CD4-positive, alpha-beta T cell (primary cell): ENCODE measurements around the gene KCNQ1OT1. TPM values are rescaled to one million over a fixed set of nuclear protein-coding genes. Genes with fewer than 3 reads are reported as not detected.

ENCODE experiments used
- ATAC-seq: fragments of 200-7000 bp; cut with Tn5 transposase; one replicate; pipeline ENCODE4 v1.10.0; 2022; ENCODE audit warnings: mild to moderate bottlenecking; ENCODE audit not compliant: poor library complexity
- CTCF ChIA-PET: fragments of 350-600 bp; sonication (Branson Sonifier 250); formaldehyde crosslinking; loops from one replicate; lab custom pipeline; 2021; ENCODE audit warnings: antibody characterized with exemption, inconsistent platforms; lab: Charles Lee
- POLR2A ChIA-PET: fragments of 350-600 bp; sonication (Branson Sonifier 250); formaldehyde crosslinking; loops from one replicate; lab custom pipeline; 2021; ENCODE audit warnings: antibody characterized with exemption, inconsistent platforms; lab: Charles Lee
- DNase-seq, 14 experiments: peaks; one replicate each; pipeline ENCODE4 v3.0.0-alpha.2; 2013 to 2020; ENCODE audit warnings: mixed read lengths in 2 of 14
- H3K27ac ChIP-seq, 2 donors: one replicate each; pipeline versions ENCODE4 v1.5.1 to v1.7.0; 2013; ENCODE audit warnings: low read length in 2 of 2, low read depth in 1 of 2, mild to moderate bottlenecking in 1 of 2
- H3K27me3 ChIP-seq, 2 experiments: 1 replicate in 1 of 2; 2 replicates in 1 of 2; pipeline versions ENCODE4 v1.6.1 to v1.7.0; 2013; ENCODE audit warnings: low read length in 2 of 2, control low read depth in 1 of 2, mild to moderate bottlenecking in 1 of 2, moderate library complexity in 1 of 2; ENCODE audit not compliant: insufficient read depth in 2 of 2, control insufficient read depth in 1 of 2
- H3K36me3 ChIP-seq: one replicate; pipeline ENCODE4 v1.6.1; 2013; ENCODE audit warnings: low read length, control low read depth; ENCODE audit not compliant: insufficient read depth
- H3K4me1 ChIP-seq: one replicate; pipeline ENCODE4 v1.6.1; 2013; ENCODE audit warnings: low read length, control low read depth; ENCODE audit not compliant: insufficient read depth
- H3K4me3 ChIP-seq: one replicate; pipeline ENCODE4 v1.5.1; 2013; ENCODE audit warnings: mild to moderate bottlenecking, low read length, moderate library complexity
- H3K9me3 ChIP-seq, 2 experiments: 1 replicate in 1 of 2; 2 replicates in 1 of 2; pipeline versions ENCODE4 v1.6.1 to v1.7.0; 2013; ENCODE audit warnings: low read length in 2 of 2, mild to moderate bottlenecking in 2 of 2, control low read depth in 1 of 2, moderate library complexity in 1 of 2; ENCODE audit not compliant: control insufficient read depth in 1 of 2, insufficient read depth in 1 of 2
- H3K27ac Mint-ChIP-seq: one replicate; pipeline ENCODE4 v1.8.0; 2020; ENCODE audit warnings: mixed read lengths
- H3K27me3 Mint-ChIP-seq: one replicate; pipeline ENCODE4 v1.8.0; 2021; ENCODE audit warnings: mixed read lengths
- H3K36me3 Mint-ChIP-seq: one replicate; pipeline ENCODE4 v1.8.0; 2021; ENCODE audit warnings: low read depth, mixed read lengths
- H3K4me1 Mint-ChIP-seq: one replicate; pipeline ENCODE4 v1.8.0; 2021; ENCODE audit warnings: low read depth, mixed read lengths
- H3K4me3 Mint-ChIP-seq: one replicate; pipeline ENCODE4 v1.8.0; 2020; ENCODE audit warnings: mild to moderate bottlenecking, mixed read lengths
- H3K9me3 Mint-ChIP-seq: one replicate; pipeline ENCODE4 v1.8.0; 2020; ENCODE audit warnings: mixed read lengths
- CTCF ChIP-seq: fragments of 200-600 bp; IDR thresholded peaks from one replicate; pipeline ENCODE4 v1.8.0; 2022; ENCODE audit warnings: antibody characterized with exemption, mild to moderate bottlenecking
- intact Hi-C, 2 experiments: fragments of 100-400 bp; cut with DNase I in 1 of 2; cut with micrococcal nuclease in 1 of 2; formaldehyde crosslinking; loops; one replicate each; pipeline versions ENCODE4 v1.15.1 to v1.9.0; 2023 to 2025; cut with DNase I, micrococcal nuclease
- total RNA-seq, 174 experiments: library from RNA in 2 of 174; stranded (reverse) in 2 of 174; gene quantifications; one replicate each; pipeline ENCODE4 v1.2.3 and lab custom pipeline; 2021 to 2026

Gene KCNQ1OT1
- total RNA-seq, 2 experiments from 2014 or later = 0.17 to 0.22 TPM

- Mint-ChIP-seq H3K27ac (no peak overlapping the region), H3K9me3 (no peaks in the 10 kb centered on the region)
- TF ChIP-seq CTCF = no peak
Observed at GRCh38 chr11:2732261-2732939, 32.6 kb upstream of the KCNQ1OT1 start.

GRCh38 chr11:2731130-2732125 is 31.6 kb upstream of the KCNQ1OT1 start:
- Mint-ChIP-seq H3K4me1 (no peaks in the 10 kb centered on the region), H3K4me3 (no peak overlapping the region), H3K27me3 (no peaks in the 10 kb centered on the region), H3K27ac (no peak overlapping the region), H3K36me3 (peaks cover 6% of the 10 kb centered on the region), H3K9me3 (no peaks in the 10 kb centered on the region)
- Histone ChIP-seq H3K9me3 (no peaks in the 10 kb centered on the region), H3K27me3 (no peaks in the 10 kb centered on the region), H3K4me3 (no peak overlapping the region), H3K36me3 (no peaks in the 10 kb centered on the region), H3K27ac (no peak overlapping the region), H3K4me1 (no peaks in the 10 kb centered on the region)
- intact Hi-C loops = no loop called here
- no peak for TF ChIP-seq CTCF
- ChIA-PET POLR2A (no interaction called here), CTCF (no interaction called here)
- no peak for DNase-seq
- ATAC-seq = no peak

More at GRCh38 chr11:2732261-2732939, 32.6 kb upstream of the KCNQ1OT1 start:
- Histone ChIP-seq H3K4me3 (no peak overlapping the region), H3K36me3 (no peaks in the 10 kb centered on the region), H3K27ac (no peak overlapping the region), H3K9me3 (no peaks in the 10 kb centered on the region), H3K4me1 (no peaks in the 10 kb centered on the region), H3K27me3 (no peaks in the 10 kb centered on the region)
- DNase-seq (no peak), ATAC-seq (no peak)
- intact Hi-C loops = no loop called here
- POLR2A ChIA-PET = no interaction called here
- H3K27me3 Mint-ChIP-seq = no peaks in the 10 kb centered on the region
- no peaks in the 10 kb centered on the region for H3K4me1 Mint-ChIP-seq
- no peak overlapping the region for H3K4me3 Mint-ChIP-seq
- CTCF ChIA-PET = no interaction called here
- H3K36me3 Mint-ChIP-seq = peaks cover 6% of the 10 kb centered on the region

DNA sequence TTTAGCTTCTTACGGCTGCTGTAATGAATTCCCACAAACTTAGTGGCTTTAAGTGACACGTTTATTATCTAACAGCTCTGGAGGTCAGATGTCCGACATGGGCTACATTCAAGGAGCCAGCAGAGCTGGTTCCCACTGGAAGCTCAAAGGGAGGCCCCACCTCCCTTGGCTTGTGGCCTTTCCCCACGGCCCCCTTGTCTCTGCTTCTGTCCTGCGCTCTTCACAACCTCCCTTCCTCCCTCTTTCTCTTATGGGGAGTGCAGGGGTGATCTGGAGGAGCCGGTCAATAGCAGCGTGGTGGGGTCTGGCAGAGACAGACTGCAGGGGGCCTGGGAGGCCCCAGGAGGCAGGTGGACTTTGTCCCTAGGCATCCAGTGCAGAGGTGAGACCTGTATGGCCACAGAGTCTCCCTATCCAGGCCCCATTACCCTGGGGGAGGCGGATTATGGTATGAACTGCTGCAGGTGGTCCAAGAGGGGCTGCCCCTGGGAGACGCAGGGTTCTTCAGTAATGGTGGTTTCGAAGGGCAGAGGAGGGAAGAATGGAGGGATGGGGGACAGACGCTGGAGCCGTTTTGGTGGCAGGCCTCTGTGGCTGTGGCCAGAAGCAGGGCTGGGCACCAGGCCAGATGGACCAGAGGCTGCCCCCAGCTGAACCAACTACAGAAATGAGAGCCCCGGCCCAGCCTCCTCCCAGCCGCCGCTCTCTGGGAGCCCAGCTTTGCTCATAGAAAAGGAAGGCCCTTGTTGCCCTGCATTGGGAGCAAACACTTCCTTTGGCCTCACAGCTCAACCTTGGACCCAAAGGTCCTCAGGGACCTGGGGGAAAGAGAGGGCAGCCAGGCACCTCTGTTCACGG is 30.7 kb upstream of the KCNQ1OT1 start:
- no peaks in the 10 kb centered on the region for H3K27me3 ChIP-seq
- ChIA-PET CTCF (no interaction called here), POLR2A (no interaction called here)
- no peak overlapping the region for H3K27ac ChIP-seq
- no peaks in the 10 kb centered on the region for H3K27me3 Mint-ChIP-seq
- H3K36me3 Mint-ChIP-seq = peaks cover 6% of the 10 kb centered on the region
- H3K36me3 ChIP-seq = no peaks in the 10 kb centered on the region
- ATAC-seq = no peak
- intact Hi-C loops = no loop called here
- no peak for DNase-seq
- H3K4me1 ChIP-seq = no peaks in the 10 kb centered on the region
- no peak overlapping the region for H3K4me3 ChIP-seq
- no peak overlapping the region for H3K27ac Mint-ChIP-seq
- TF ChIP-seq CTCF = no peak
- no peaks in the 10 kb centered on the region for H3K9me3 ChIP-seq
- no peaks in the 10 kb centered on the region for H3K9me3 Mint-ChIP-seq
- no peak overlapping the region for H3K4me3 Mint-ChIP-seq
- no peaks in the 10 kb centered on the region for H3K4me1 Mint-ChIP-seq
